HepG2 (cell line): ENCODE data around the gene FRMD8. TPM values are rescaled to one million over a fixed set of nuclear protein-coding genes. Genes with fewer than 3 reads are reported as not detected.
A peak's percentile ranks its signal among the peaks of the same experiment; 100 is the strongest.

Experiments
- AGO1 ChIP-seq: fragments of 200-400 bp; formaldehyde crosslinking; IDR thresholded peaks from 2 replicates; pipeline ENCODE4 v1.6.1; 2017; ENCODE audit warnings: mild to moderate bottlenecking, low read depth, low read length, moderate library complexity; ENCODE audit not compliant: poor library complexity, severe bottlenecking
- CEBPG ChIP-seq: IDR thresholded peaks from 2 replicates; pipeline ENCODE4 v1.6.1; 2016
- DNMT3B ChIP-seq: conservative IDR thresholded peaks from 2 replicates; pipeline ENCODE4 v1.6.1; 2016; ENCODE audit warnings: missing biosample characterization, control low read depth
- FOXK2 ChIP-seq: fragments of 450-650 bp; IDR thresholded peaks from 2 replicates; pipeline ENCODE4 v1.6.1; 2016
- GATAD2A ChIP-seq: IDR thresholded peaks from 2 replicates; pipeline ENCODE4 v1.6.1; 2016
- HINFP ChIP-seq: sonication (generic); formaldehyde crosslinking; IDR thresholded peaks from 2 replicates; pipeline ENCODE4 v1.4.0; 2020; ENCODE audit warnings: low read depth, mild to moderate bottlenecking, missing genetic modification reagents
- HOXA7 ChIP-seq: sonication (generic); formaldehyde crosslinking; IDR thresholded peaks from 2 replicates; pipeline ENCODE4 v1.8.1; 2022; ENCODE audit warnings: mild to moderate bottlenecking, missing genetic modification reagents, moderate library complexity
- KDM1A ChIP-seq: IDR thresholded peaks from 2 replicates; pipeline ENCODE4 v1.6.1; 2016; ENCODE audit warnings: missing compliant biosample characterization
- MAFF ChIP-seq: IDR thresholded peaks from 2 replicates; pipeline ENCODE4 v1.6.1; 2011; ENCODE audit warnings: low read depth, low read length, improper control_type of control experiment
- MAFG ChIP-seq: sonication (generic); formaldehyde crosslinking; IDR thresholded peaks from 2 replicates; pipeline ENCODE4 v1.5.1; 2020; ENCODE audit warnings: mild to moderate bottlenecking, missing genetic modification reagents
- MED13 ChIP-seq: sonication (generic); formaldehyde crosslinking; IDR thresholded peaks from 2 replicates; pipeline ENCODE4 v1.5.0; 2020; ENCODE audit warnings: missing genetic modification reagents
- PATZ1 ChIP-seq: sonication (generic); formaldehyde crosslinking; IDR thresholded peaks from 2 replicates; pipeline ENCODE4 v1.4.0; 2020; ENCODE audit warnings: missing genetic modification reagents
- RBAK ChIP-seq: sonication (generic); formaldehyde crosslinking; IDR thresholded peaks from 2 replicates; pipeline ENCODE4 v1.5.1; 2020; ENCODE audit warnings: mild to moderate bottlenecking, missing genetic modification reagents
- RFX1 ChIP-seq: fragments of 450-650 bp; IDR thresholded peaks from 2 replicates; pipeline ENCODE4 v1.6.1; 2017
- SIX4 ChIP-seq: sonication (generic); formaldehyde crosslinking; IDR thresholded peaks from 2 replicates; pipeline ENCODE4 v1.4.0; 2020; ENCODE audit warnings: missing genetic modification reagents
- XBP1 ChIP-seq: sonication (generic); formaldehyde crosslinking; IDR thresholded peaks from 2 replicates; pipeline ENCODE4 v1.5.0; 2020; ENCODE audit warnings: missing genetic modification reagents
- ZBTB10 ChIP-seq: sonication (generic); formaldehyde crosslinking; IDR thresholded peaks from 2 replicates; pipeline ENCODE4 v1.4.0; 2020; ENCODE audit warnings: missing genetic modification reagents, borderline replicate concordance
- ZBTB14 ChIP-seq: sonication (generic); formaldehyde crosslinking; IDR thresholded peaks from 2 replicates; pipeline ENCODE4 v1.4.0; 2020; ENCODE audit warnings: missing genetic modification reagents
- ZFAT ChIP-seq: sonication (generic); formaldehyde crosslinking; conservative IDR thresholded peaks from 2 replicates; pipeline ENCODE4 v1.8.1; 2023; ENCODE audit warnings: missing genetic modification reagents, inconsistent platforms
- ZNF275 ChIP-seq: sonication (generic); formaldehyde crosslinking; IDR thresholded peaks from 2 replicates; pipeline ENCODE4 v1.8.0; 2022; ENCODE audit warnings: missing genetic modification reagents, mild to moderate bottlenecking, inconsistent platforms, borderline replicate concordance
- ZNF558 ChIP-seq: sonication (generic); formaldehyde crosslinking; IDR thresholded peaks from 2 replicates; pipeline ENCODE4 v1.9.0; 2022; ENCODE audit warnings: mild to moderate bottlenecking, missing genetic modification reagents, borderline replicate concordance
- ZNF614 ChIP-seq: IDR thresholded peaks from 2 replicates; pipeline ENCODE4 v1.6.1; 2018; ENCODE audit warnings: missing biosample characterization, missing genetic modification reagents, inconsistent platforms, borderline replicate concordance
- ZNF629 ChIP-seq: sonication (generic); formaldehyde crosslinking; conservative IDR thresholded peaks from 2 replicates; pipeline ENCODE4 v1.5.0; 2020; ENCODE audit warnings: missing genetic modification reagents
- polyA plus RNA-seq, 8 experiments: library from polyadenylated mRNA; depleted of rRNA in 3 of 8; stranded (reverse) in 7 of 8; unstranded in 1 of 8; fragments of >200 nt; fragmentation: Illumina TruSeq in 4 of 8; extraction: Trizol in 4 of 8; gene quantifications; 2 replicates each; pipeline versions ENCODE4 v1.2.1 to v1.2.3, GENCODE V29; 2011 to 2016; ENCODE audit warnings: low read depth in 4 of 8, missing spikeins in 1 of 8, mixed read lengths in 1 of 8; ENCODE audit not compliant: insufficient read depth in 1 of 8
- total RNA-seq, 5 experiments: library from RNA; depleted of rRNA; stranded (reverse); fragments of >200 nt; fragmentation: Illumina TruSeq; extraction: Trizol; gene quantifications; 2 replicates each; pipeline ENCODE4 v1.2.3, GENCODE V29; 2016; ENCODE audit warnings: low read depth in 1 of 5

The FRMD8 gene
- total and polyA plus RNA-seq, 2 of the 13 experiments (the other 11 are each of a cell fraction or from before 2014, with no cell fraction given) = 5.8 to 20.6 TPM

- TF ChIP-seq RBAK (CRISPR knock-in tag) (no peak), HOXA7 (no peak), GATAD2A (peak; percentile 78), ZBTB14 (CRISPR knock-in tag) (no peak), AGO1 (no peak), PATZ1 (CRISPR knock-in tag) (no peak), HINFP (CRISPR knock-in tag) (no peak; the same call in 1 of the 2 replicates), DNMT3B (CRISPR knock-in tag) (no peak), XBP1 (CRISPR knock-in tag) (no peak), ZFAT (no peak), ZNF275 (CRISPR knock-in tag) (peak; percentile 93), ZNF558 (no peak; the same call in 1 of the 2 replicates), RFX1 (no peak), MAFG (CRISPR knock-in tag) (no peak), ZNF629 (CRISPR knock-in tag) (no peak), FOXK2 (no peak), ZBTB10 (CRISPR knock-in tag) (no peak), MAFF (no peak), SIX4 (no peak), MED13 (no peak), CEBPG (no peak), KDM1A (CRISPR knock-in tag) (no peak), ZNF614 (no peak; the same call in 1 of the 2 replicates)
Observed at GRCh38 chr11:65386307-65387140, at the start of gene FRMD8 (continued).
